Neutrophil (primary cell): ENCODE results near the gene COL6A6.

Experiments
- H3K27ac ChIP-seq: fragments of 200-600 bp; sonication (generic); 2 replicates; pipeline ENCODE4 v1.5.1; 2016; ENCODE audit warnings: mild to moderate bottlenecking, moderate library complexity
- H3K27me3 ChIP-seq: fragments of 200-600 bp; sonication (generic); 2 replicates; pipeline ENCODE4 v1.6.0; 2016; ENCODE audit warnings: mild to moderate bottlenecking
- H3K36me3 ChIP-seq: fragments of 200-600 bp; sonication (generic); 2 replicates; pipeline ENCODE4 v1.5.1; 2017
- H3K4me1 ChIP-seq, 2 experiments: fragments of 200-600 bp in 1 of 2; sonication (generic) in 1 of 2; 1 replicate in 1 of 2; 2 replicates in 1 of 2; pipeline versions ENCODE4 v1.5.1 to v1.6.1; 2013 to 2016; ENCODE audit warnings: low read depth in 1 of 2, low read length in 1 of 2, mild to moderate bottlenecking in 1 of 2, moderate library complexity in 1 of 2; ENCODE audit not compliant: control insufficient read depth in 1 of 2, insufficient read depth in 1 of 2
- H3K4me3 ChIP-seq, 2 experiments: fragments of 200-600 bp in 1 of 2; sonication (generic) in 1 of 2; 1 replicate in 1 of 2; 2 replicates in 1 of 2; pipeline ENCODE4 v1.5.1; 2013 to 2016; ENCODE audit warnings: low read depth in 1 of 2, low read length in 1 of 2, mild to moderate bottlenecking in 1 of 2, moderate library complexity in 1 of 2
- H3K9me3 ChIP-seq: fragments of 200-600 bp; sonication (generic); 2 replicates; pipeline ENCODE4 v1.5.1; 2016
- CTCF ChIP-seq: fragments of 200-600 bp; sonication (generic); IDR thresholded peaks from 2 replicates; pipeline ENCODE4 v1.5.1; 2016; ENCODE audit warnings: antibody characterized with exemption

The COL6A6 gene

GRCh38 chr3:130480736-130481135, 36.2 kb upstream of the COL6A6 start:
- Histone ChIP-seq H3K9me3 (no peaks in the 10 kb centered on the region), H3K36me3 (no peaks in the 10 kb centered on the region), H3K27me3 (no peaks in the 10 kb centered on the region), H3K4me3 (no peak overlapping the region), H3K4me1 (no peaks in the 10 kb centered on the region), H3K27ac (no peak overlapping the region)
- no peak for TF ChIP-seq CTCF

DNA sequence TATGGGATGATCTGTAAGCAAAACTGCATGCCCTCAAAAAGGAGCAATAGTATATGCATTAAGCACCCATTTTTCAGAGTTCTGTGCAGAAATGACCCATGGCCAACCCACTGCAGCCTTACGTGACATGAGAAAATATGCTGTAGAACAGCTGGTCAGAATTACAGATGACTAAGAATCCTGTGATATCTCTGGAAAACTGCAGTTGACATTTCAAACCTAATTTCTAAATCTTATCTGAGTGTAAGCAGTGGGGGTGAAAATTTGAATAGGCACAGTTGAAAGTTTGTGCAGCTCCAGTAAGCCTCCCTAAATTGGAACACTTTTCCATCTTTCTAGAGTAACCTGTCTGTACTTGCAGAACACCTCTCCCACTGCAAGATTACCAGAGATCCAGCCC, 28.7 kb upstream of the COL6A6 start:
- no peak overlapping the region for H3K4me3 ChIP-seq

GRCh38 chr3:130488769-130489450, 28.1 kb upstream of the COL6A6 start:
- Histone ChIP-seq H3K27me3 (no peaks in the 10 kb centered on the region), H3K4me1 (no peaks in the 10 kb centered on the region), H3K4me3 (no peak overlapping the region), H3K9me3 (no peaks in the 10 kb centered on the region), H3K27ac (no peak overlapping the region), H3K36me3 (no peaks in the 10 kb centered on the region)
- no peak for TF ChIP-seq CTCF

More for the DNA sequence above, 28.7 kb upstream of the COL6A6 start:
- TF ChIP-seq CTCF = no peak
- Histone ChIP-seq H3K4me1 (no peaks in the 10 kb centered on the region), H3K27ac (no peak overlapping the region), H3K36me3 (no peaks in the 10 kb centered on the region), H3K9me3 (no peaks in the 10 kb centered on the region), H3K27me3 (no peaks in the 10 kb centered on the region)

GRCh38 chr3:130490241-130490640, 26.7 kb upstream of the COL6A6 start:
- no peak for TF ChIP-seq CTCF
- Histone ChIP-seq H3K4me1 (no peaks in the 10 kb centered on the region), H3K36me3 (no peaks in the 10 kb centered on the region), H3K27ac (no peak overlapping the region), H3K4me3 (no peak overlapping the region), H3K9me3 (no peaks in the 10 kb centered on the region), H3K27me3 (no peaks in the 10 kb centered on the region)

GRCh38 chr3:130491431-130491830, 25.5 kb upstream of the COL6A6 start:
- H3K9me3 ChIP-seq = no peaks in the 10 kb centered on the region
- H3K27me3 ChIP-seq = no peaks in the 10 kb centered on the region
- no peak overlapping the region for H3K27ac ChIP-seq
- no peak overlapping the region for H3K4me3 ChIP-seq
- TF ChIP-seq CTCF = no peak
- H3K36me3 ChIP-seq = no peaks in the 10 kb centered on the region
- H3K4me1 ChIP-seq = no peaks in the 10 kb centered on the region
